Measurements from ENCODE around the gene LGI4.
A peak's percentile ranks its signal among the peaks of the same experiment; 100 is the strongest.

Gene LGI4

GRCh38 chr19:35093941-35094647 is 40.8 kb downstream of the LGI4 start:
- intact Hi-C loops (cut with DNase I): loop anchor here (10.0 kb wide), 1 partner anchor 49 kb away; the partner anchor contains the start of gene HPN
- DNase-seq: peak in 2 of 10 donors; percentile 63 to 69

GRCh38 chr19:35093430-35093829 is 41.4 kb downstream of the LGI4 start:
- intact Hi-C loops (cut with DNase I): loop anchor here (10.0 kb wide), 1 partner anchor 49 kb away; the partner anchor contains the start of gene HPN
- DNase-seq: peak in 1 of 10 donors; percentile 5

GRCh38 chr19:35090506-35091214 is 44.2 kb downstream of the LGI4 start:
- peak in 6 of 10 donors; percentile 42 to 88 (median 58) for DNase-seq
- intact Hi-C loops (cut with DNase I): loop anchor here (2.0 to 10.0 kb wide), 2 partner anchors 46 to 118 kb away; partner anchors contain the start of gene HPN

- no peak for DNase-seq
- intact Hi-C loops (cut with DNase I): loop anchor here (2.0 to 10.0 kb wide), 2 partner anchors 45 to 117 kb away; partner anchors contain the start of gene HPN
These were observed 44.7 kb downstream of the LGI4 start for GRCh38 chr19:35090160-35090505.

GRCh38 chr19:35089554-35089953 is 45.3 kb downstream of the LGI4 start:
- intact Hi-C loops (cut with DNase I): no loop called here
- DNase-seq: peak in 1 of 10 donors; percentile 39

GRCh38 chr19:35088131-35088913 is 46.5 kb downstream of the LGI4 start:
- intact Hi-C loops (cut with DNase I): no loop called here
- peak in 1 of 10 donors; percentile 71 for DNase-seq

GRCh38 chr19:35087393-35087792 is 47.5 kb downstream of the LGI4 start:
- DNase-seq: peak in 1 of 10 donors; percentile 32
- intact Hi-C loops (cut with DNase I): no loop called here

- peak in 6 of 10 donors; percentile 13 to 91 (median 38) for DNase-seq
- intact Hi-C loops (cut with DNase I): no loop called here
These were observed 48.4 kb downstream of the LGI4 start for GRCh38 chr19:35086455-35086854.

- intact Hi-C loops (cut with DNase I): no loop called here
- DNase-seq: peak in 2 of 10 donors; percentile 13 to 67
These were observed 48.9 kb downstream of the LGI4 start for GRCh38 chr19:35085947-35086346.

- intact Hi-C loops (cut with DNase I): no loop called here
- peak in 1 of 10 donors; percentile 35 for DNase-seq
These were observed 50.4 kb downstream of the LGI4 start for GRCh38 chr19:35084509-35084762.

GRCh38 chr19:35083691-35084508 is 51.0 kb downstream of the LGI4 start:
- intact Hi-C loops (cut with DNase I): no loop called here
- DNase-seq: peak in 2 of 10 donors; percentile 41 to 43

- intact Hi-C loops (cut with DNase I): no loop called here
- peak in 2 of 10 donors; percentile 27 to 48 for DNase-seq
These were observed 53.7 kb downstream of the LGI4 start for GRCh38 chr19:35081201-35081600.

- DNase-seq: peak in 1 of 10 donors; percentile 24
- intact Hi-C loops (cut with DNase I): no loop called here
These were observed 54.2 kb downstream of the LGI4 start for GRCh38 chr19:35080613-35081170.

- intact Hi-C loops (cut with DNase I): no loop called here
- peak in 1 of 10 donors; percentile 52 for DNase-seq
These were observed 55.0 kb downstream of the LGI4 start for GRCh38 chr19:35079826-35080225.

- intact Hi-C loops (cut with DNase I): no loop called here
These were observed 57.2 kb downstream of the LGI4 start for GRCh38 chr19:35077411-35078223.

GRCh38 chr19:35076657-35077056 is 58.2 kb downstream of the LGI4 start:
- intact Hi-C loops (cut with DNase I): no loop called here

More at GRCh38 chr19:35077411-35078223, 57.2 kb downstream of the LGI4 start:
- DNase-seq: peak in 1 of 10 donors; percentile 52

GRCh38 chr19:35076026-35076370 is 58.9 kb downstream of the LGI4 start:
- DNase-seq: peak in 2 of 10 donors; percentile 62 to 64
- intact Hi-C loops (cut with DNase I): no loop called here

More at GRCh38 chr19:35076657-35077056, 58.2 kb downstream of the LGI4 start:
- DNase-seq: peak in 2 of 10 donors; percentile 40 to 63

GRCh38 chr19:35075202-35076025 is 59.4 kb downstream of the LGI4 start:
- DNase-seq: peak in 2 of 10 donors; percentile 48 to 59
- intact Hi-C loops (cut with DNase I): no loop called here
